ENCODE results near the gene ADAMTS17. TPM values are rescaled to one million over a fixed set of nuclear protein-coding genes. Genes with fewer than 3 reads are reported as not detected.

The ADAMTS17 gene
- total RNA-seq, 1 donor from 2014 or later: 3.4 TPM

DNA sequence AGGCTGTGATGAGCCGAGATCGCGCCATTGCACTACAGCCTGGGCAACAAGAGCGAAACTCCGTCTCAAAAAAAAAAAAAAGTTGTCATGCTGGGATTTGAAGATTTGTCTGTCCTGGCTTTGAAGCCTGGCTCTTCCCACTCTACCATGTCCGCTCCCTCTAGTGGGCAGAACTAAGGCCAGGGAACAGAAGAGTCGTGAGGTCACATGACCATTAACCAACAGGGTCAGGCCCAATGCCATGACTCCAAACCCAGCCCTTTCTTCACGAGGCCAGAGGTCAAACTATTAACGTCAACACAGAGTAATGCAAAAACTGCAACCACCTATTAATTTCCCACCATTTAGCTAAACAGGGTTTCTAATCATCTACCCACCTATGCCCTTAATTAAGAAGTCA, 212.1 kb downstream of the ADAMTS17 start:
- H3K4me3 Mint-ChIP-seq (ENCODE audit: unreplicated experiment): no peak overlapping the region
- H3K36me3 Mint-ChIP-seq (ENCODE audit: low read depth): no peaks in the 10 kb centered on the region
- peaks cover 16% of the 10 kb centered on the region for H3K4me1 Mint-ChIP-seq (ENCODE audit: low read depth)
- no peaks in the 10 kb centered on the region for H3K9me3 Mint-ChIP-seq (ENCODE audit: low read depth)
- no peaks in the 10 kb centered on the region for H3K27me3 Mint-ChIP-seq (ENCODE audit: low read depth)
- no peak for DNase-seq (ENCODE audit: low spot score)
- no peak overlapping the region for H3K27ac Mint-ChIP-seq (ENCODE audit: unreplicated experiment)
- TF ChIP-seq, protein P1, sequence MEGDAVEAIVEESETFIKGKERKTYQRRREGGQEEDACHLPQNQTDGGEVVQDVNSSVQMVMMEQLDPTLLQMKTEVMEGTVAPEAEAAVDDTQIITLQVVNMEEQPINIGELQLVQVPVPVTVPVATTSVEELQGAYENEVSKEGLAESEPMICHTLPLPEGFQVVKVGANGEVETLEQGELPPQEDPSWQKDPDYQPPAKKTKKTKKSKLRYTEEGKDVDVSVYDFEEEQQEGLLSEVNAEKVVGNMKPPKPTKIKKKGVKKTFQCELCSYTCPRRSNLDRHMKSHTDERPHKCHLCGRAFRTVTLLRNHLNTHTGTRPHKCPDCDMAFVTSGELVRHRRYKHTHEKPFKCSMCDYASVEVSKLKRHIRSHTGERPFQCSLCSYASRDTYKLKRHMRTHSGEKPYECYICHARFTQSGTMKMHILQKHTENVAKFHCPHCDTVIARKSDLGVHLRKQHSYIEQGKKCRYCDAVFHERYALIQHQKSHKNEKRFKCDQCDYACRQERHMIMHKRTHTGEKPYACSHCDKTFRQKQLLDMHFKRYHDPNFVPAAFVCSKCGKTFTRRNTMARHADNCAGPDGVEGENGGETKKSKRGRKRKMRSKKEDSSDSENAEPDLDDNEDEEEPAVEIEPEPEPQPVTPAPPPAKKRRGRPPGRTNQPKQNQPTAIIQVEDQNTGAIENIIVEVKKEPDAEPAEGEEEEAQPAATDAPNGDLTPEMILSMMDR (IDR thresholded peaks at IDR 0.05): no peak

DNA sequence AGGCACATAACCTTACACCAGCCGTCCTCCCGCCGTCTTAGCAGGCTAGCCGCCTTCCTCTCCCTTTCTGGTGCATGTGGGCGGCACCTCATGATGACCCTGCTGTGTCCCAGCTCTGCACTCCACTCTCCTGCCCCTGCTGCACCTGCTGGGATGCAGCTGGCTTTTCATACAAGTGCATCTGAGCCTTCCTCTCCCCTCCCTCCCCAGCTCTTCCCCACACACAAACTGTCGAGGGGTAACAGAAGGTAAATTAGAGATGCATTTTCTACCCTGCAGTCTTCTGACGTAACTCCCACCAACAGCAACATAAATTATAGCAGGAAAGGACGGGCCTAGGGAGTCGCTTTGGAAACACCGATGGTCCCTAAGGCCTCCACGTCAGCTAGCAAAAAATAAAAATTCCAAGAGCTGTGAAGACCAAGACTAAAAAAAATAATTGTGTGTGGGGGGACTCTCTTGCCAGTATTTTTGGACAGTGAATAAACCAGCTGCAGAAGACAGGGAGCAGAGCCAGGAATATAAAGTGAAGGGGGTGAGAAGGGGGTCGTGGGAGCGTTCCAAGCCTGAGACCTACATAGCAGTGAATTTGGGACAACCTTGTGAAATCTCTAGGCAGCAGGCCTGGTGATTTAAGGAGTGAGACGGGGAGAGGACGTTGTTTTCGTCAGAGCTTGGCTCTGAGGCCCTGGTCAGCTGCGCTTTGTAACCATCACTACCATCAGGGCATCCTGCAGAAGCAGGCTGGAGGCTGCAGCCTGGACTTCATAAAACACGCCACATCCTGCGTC, 216.2 kb downstream of the ADAMTS17 start:
- Mint-ChIP-seq H3K4me3 (ENCODE audit: unreplicated experiment) (no peak overlapping the region), H3K27ac (ENCODE audit: unreplicated experiment) (peak overlapping the region; percentile 27), H3K27me3 (ENCODE audit: low read depth) (no peaks in the 10 kb centered on the region), H3K36me3 (ENCODE audit: low read depth) (peaks cover 9% of the 10 kb centered on the region), H3K4me1 (ENCODE audit: low read depth) (peaks cover 5% of the 10 kb centered on the region), H3K9me3 (ENCODE audit: low read depth) (peaks cover 16% of the 10 kb centered on the region)
- no peak for DNase-seq (ENCODE audit: low spot score)
- TF ChIP-seq, protein P1 (IDR thresholded peaks at IDR 0.05): no peak

DNA sequence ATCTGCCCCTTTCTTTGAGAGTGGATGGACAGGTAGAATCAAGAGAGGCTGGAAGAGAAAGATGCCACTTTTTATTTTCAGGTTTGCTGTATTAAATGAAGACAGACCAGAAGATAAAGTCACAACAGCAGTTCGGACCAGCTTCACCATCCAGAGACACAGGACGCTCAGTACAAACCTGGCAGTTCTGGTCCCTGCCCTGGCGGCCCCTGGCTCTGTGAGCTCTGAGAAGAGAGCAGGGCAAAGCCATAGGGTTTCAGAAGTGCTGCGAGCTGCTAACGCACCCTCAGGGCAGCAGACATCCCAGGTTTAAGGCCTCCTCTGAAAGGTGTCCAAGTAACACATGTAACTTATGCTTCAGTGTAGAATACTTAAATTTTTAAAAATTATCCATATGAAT, 216.8 kb downstream of the ADAMTS17 start:
- no peak overlapping the region for H3K4me3 Mint-ChIP-seq (ENCODE audit: unreplicated experiment)
- TF ChIP-seq, protein P1 (IDR thresholded peaks at IDR 0.05): no peak
- no peak for DNase-seq (ENCODE audit: low spot score)
- H3K4me1 Mint-ChIP-seq (ENCODE audit: low read depth): peaks cover 5% of the 10 kb centered on the region
- H3K9me3 Mint-ChIP-seq (ENCODE audit: low read depth): peaks cover 21% of the 10 kb centered on the region
- H3K27me3 Mint-ChIP-seq (ENCODE audit: low read depth): no peaks in the 10 kb centered on the region
- H3K36me3 Mint-ChIP-seq (ENCODE audit: low read depth): peaks cover 9% of the 10 kb centered on the region
- H3K27ac Mint-ChIP-seq (ENCODE audit: unreplicated experiment): no peak overlapping the region

DNA sequence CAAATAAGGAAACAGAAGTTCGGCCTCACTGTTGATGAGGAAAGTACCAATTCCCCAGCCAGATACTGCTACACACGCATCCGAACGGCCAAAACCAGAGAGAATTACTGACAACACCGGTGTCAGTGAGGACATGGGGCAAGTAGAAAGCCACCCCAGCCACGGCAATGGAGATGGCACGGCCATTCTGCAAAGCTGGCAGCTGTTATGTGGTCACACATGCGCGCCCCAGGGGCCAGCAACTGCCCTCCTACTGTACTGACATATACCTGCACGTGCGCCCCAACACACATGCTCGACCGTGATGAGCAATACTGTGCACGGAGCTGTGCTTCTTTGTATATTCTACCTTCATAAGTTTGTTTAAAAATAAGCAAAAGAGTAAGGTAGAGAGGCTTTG, 217.4 kb downstream of the ADAMTS17 start:
- H3K27me3 Mint-ChIP-seq (ENCODE audit: low read depth): no peaks in the 10 kb centered on the region
- TF ChIP-seq, protein P1 (IDR thresholded peaks at IDR 0.05): no peak
- H3K4me3 Mint-ChIP-seq (ENCODE audit: unreplicated experiment): no peak overlapping the region
- H3K36me3 Mint-ChIP-seq (ENCODE audit: low read depth): peaks cover 12% of the 10 kb centered on the region
- DNase-seq (ENCODE audit: low spot score): no peak
- peaks cover 24% of the 10 kb centered on the region for H3K9me3 Mint-ChIP-seq (ENCODE audit: low read depth)
- H3K27ac Mint-ChIP-seq (ENCODE audit: unreplicated experiment): no peak overlapping the region
- H3K4me1 Mint-ChIP-seq (ENCODE audit: low read depth): peaks cover 5% of the 10 kb centered on the region

DNA sequence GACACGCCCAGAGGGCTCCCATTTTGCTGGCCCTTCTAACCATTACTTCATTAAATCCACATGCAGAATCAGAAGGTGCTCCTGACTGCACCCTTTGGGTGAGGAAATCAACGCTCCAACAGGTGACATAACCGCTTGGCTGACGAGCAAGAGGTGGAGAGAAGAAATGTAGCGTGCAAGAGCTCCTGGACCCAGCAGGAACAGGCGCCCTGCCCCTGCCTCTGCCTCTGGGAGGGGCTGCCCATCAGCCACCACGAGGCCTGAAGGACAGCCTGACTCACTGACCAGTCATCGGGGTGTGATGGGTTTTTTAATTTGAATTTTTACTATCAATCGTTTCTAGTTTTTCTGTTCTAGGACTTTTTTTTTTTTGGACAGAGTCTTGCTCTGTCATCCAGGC, 218.2 kb downstream of the ADAMTS17 start:
- no peak for DNase-seq (ENCODE audit: low spot score)
- Mint-ChIP-seq H3K4me3 (ENCODE audit: unreplicated experiment) (no peak overlapping the region), H3K4me1 (ENCODE audit: low read depth) (peaks cover 5% of the 10 kb centered on the region), H3K9me3 (ENCODE audit: low read depth) (peaks cover 26% of the 10 kb centered on the region), H3K27me3 (ENCODE audit: low read depth) (no peaks in the 10 kb centered on the region), H3K36me3 (ENCODE audit: low read depth) (peaks cover 12% of the 10 kb centered on the region), H3K27ac (ENCODE audit: unreplicated experiment) (no peak overlapping the region)
- TF ChIP-seq, protein P1 (IDR thresholded peaks at IDR 0.05): no peak
